ENCODE results near the gene FANCE.

The FANCE gene

DNA sequence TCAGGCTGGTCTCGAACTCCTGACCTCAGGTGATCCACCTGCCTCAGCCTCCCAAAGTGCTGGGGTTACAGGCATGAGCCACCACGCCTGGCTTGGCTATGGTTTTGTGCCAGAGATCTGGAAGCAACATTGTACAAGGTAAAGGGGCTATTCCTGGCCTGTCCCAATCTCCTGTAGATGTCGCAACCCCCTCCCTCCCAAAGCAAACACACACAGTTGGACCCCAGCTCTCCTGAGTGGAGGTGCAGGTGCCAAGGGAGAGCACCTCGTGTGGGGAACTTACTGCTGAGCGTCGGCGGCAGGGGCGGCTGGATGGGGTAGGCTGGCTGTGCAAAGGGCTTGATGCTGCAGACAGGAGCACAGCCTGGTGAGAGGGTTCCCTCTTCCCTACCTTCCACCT is 24.9 kb downstream of the FANCE start:
- no peak overlapping the region for H2AFZ ChIP-seq (ENCODE audit: low read depth, low read length, severe bottlenecking)
- peaks cover 40% of the 10 kb centered on the region for H3F3A ChIP-seq (ENCODE audit: insufficient read depth)
- H3K79me2 ChIP-seq (ENCODE audit: insufficient read depth, low read length) = no peaks in the 10 kb centered on the region
- no peak overlapping the region for H3K4me2 ChIP-seq (ENCODE audit: low read depth, low read length, poor library complexity, severe bottlenecking)
- no peak overlapping the region for H3K9ac ChIP-seq (ENCODE audit: low read length)
- TF ChIP-seq, protein P1, sequence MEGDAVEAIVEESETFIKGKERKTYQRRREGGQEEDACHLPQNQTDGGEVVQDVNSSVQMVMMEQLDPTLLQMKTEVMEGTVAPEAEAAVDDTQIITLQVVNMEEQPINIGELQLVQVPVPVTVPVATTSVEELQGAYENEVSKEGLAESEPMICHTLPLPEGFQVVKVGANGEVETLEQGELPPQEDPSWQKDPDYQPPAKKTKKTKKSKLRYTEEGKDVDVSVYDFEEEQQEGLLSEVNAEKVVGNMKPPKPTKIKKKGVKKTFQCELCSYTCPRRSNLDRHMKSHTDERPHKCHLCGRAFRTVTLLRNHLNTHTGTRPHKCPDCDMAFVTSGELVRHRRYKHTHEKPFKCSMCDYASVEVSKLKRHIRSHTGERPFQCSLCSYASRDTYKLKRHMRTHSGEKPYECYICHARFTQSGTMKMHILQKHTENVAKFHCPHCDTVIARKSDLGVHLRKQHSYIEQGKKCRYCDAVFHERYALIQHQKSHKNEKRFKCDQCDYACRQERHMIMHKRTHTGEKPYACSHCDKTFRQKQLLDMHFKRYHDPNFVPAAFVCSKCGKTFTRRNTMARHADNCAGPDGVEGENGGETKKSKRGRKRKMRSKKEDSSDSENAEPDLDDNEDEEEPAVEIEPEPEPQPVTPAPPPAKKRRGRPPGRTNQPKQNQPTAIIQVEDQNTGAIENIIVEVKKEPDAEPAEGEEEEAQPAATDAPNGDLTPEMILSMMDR (IDR thresholded peaks at IDR 0.05; ENCODE audit: insufficient read depth, low read length, poor library complexity, severe bottlenecking) = no peak
- no peak for TF ChIP-seq EZH2phosphoT487 (conservative IDR thresholded peaks at IDR 0.05; ENCODE audit: low read length)
- peaks cover 7% of the 10 kb centered on the region for H3K36me3 ChIP-seq (ENCODE audit: low read length)
- H3K9me3 ChIP-seq (ENCODE audit: insufficient read depth, low read length) = no peaks in the 10 kb centered on the region
- H3K27me3 ChIP-seq (ENCODE audit: low read length) = no peaks in the 10 kb centered on the region
- H4K20me1 ChIP-seq (ENCODE audit: low read depth, low read length) = peaks cover 6% of the 10 kb centered on the region; the same call in 1 of the 2 replicates
- H3K9me2 ChIP-seq (replicated peaks; ENCODE audit: insufficient read depth, low read length) = no peaks in the 10 kb centered on the region
- no peak overlapping the region for H3K27ac ChIP-seq (ENCODE audit: low read depth, low read length)
- no peak overlapping the region for H3K4me3 ChIP-seq (ENCODE audit: insufficient read depth, low read length, poor library complexity, severe bottlenecking)

GRCh38 chr6:35477551-35478179 is 25.5 kb downstream of the FANCE start:
- no peaks in the 10 kb centered on the region for H4K20me1 ChIP-seq (ENCODE audit: low read depth, low read length)
- no peak overlapping the region for H3K4me2 ChIP-seq (ENCODE audit: low read depth, low read length, poor library complexity, severe bottlenecking)
- H2AFZ ChIP-seq (ENCODE audit: low read depth, low read length, severe bottlenecking) = no peak overlapping the region
- no peak overlapping the region for H3K27ac ChIP-seq (ENCODE audit: low read depth, low read length)
- H3K9me2 ChIP-seq (replicated peaks; ENCODE audit: insufficient read depth, low read length) = no peaks in the 10 kb centered on the region
- peaks cover 34% of the 10 kb centered on the region for H3F3A ChIP-seq (ENCODE audit: insufficient read depth)
- no peaks in the 10 kb centered on the region for H3K9me3 ChIP-seq (ENCODE audit: insufficient read depth, low read length)
- no peak overlapping the region for H3K4me3 ChIP-seq (ENCODE audit: insufficient read depth, low read length, poor library complexity, severe bottlenecking)
- peaks cover under 1% of the 10 kb centered on the region; the same call in 1 of the 2 replicates for H3K36me3 ChIP-seq (ENCODE audit: low read length)
- H3K27me3 ChIP-seq (ENCODE audit: low read length) = no peaks in the 10 kb centered on the region
- no peak overlapping the region for H3K9ac ChIP-seq (ENCODE audit: low read length)
- TF ChIP-seq, protein P1 (IDR thresholded peaks at IDR 0.05; ENCODE audit: insufficient read depth, low read length, poor library complexity, severe bottlenecking) = no peak
- TF ChIP-seq EZH2phosphoT487 (conservative IDR thresholded peaks at IDR 0.05; ENCODE audit: low read length) = no peak
- no peaks in the 10 kb centered on the region for H3K79me2 ChIP-seq (ENCODE audit: insufficient read depth, low read length)

GRCh38 chr6:35478259-35478658 is 26.1 kb downstream of the FANCE start:
- Histone ChIP-seq H3K79me2 (ENCODE audit: insufficient read depth, low read length) (no peaks in the 10 kb centered on the region), H3K9me3 (ENCODE audit: insufficient read depth, low read length) (no peaks in the 10 kb centered on the region), H3K36me3 (ENCODE audit: low read length) (no peaks in the 10 kb centered on the region; the same call in 1 of the 2 replicates), H3K27ac (ENCODE audit: low read depth, low read length) (no peak overlapping the region), H2AFZ (ENCODE audit: low read depth, low read length, severe bottlenecking) (no peak overlapping the region), H3F3A (ENCODE audit: insufficient read depth) (peaks cover 28% of the 10 kb centered on the region), H3K9ac (ENCODE audit: low read length) (no peak overlapping the region), H3K4me2 (ENCODE audit: low read depth, low read length, poor library complexity, severe bottlenecking) (no peak overlapping the region), H4K20me1 (ENCODE audit: low read depth, low read length) (no peaks in the 10 kb centered on the region), H3K4me3 (ENCODE audit: insufficient read depth, low read length, poor library complexity, severe bottlenecking) (no peak overlapping the region), H3K9me2 (replicated peaks; ENCODE audit: insufficient read depth, low read length) (no peaks in the 10 kb centered on the region), H3K27me3 (ENCODE audit: low read length) (no peaks in the 10 kb centered on the region)
- TF ChIP-seq EZH2phosphoT487 (conservative IDR thresholded peaks at IDR 0.05; ENCODE audit: low read length) = no peak
- TF ChIP-seq, protein P1 (IDR thresholded peaks at IDR 0.05; ENCODE audit: insufficient read depth, low read length, poor library complexity, severe bottlenecking) = no peak

All from SU-DHL-6 (cell line).